ENCODE results near the gene ANKRD31. TPM values are rescaled to one million over a fixed set of nuclear protein-coding genes. Genes with fewer than 3 reads are reported as not detected.
"Not testable (repeated sequence)": the region's sequence is repeated elsewhere in the genome, so short reads cannot be mapped to it uniquely, and the experiment has no call there.

The ANKRD31 gene
- total RNA-seq, 4 donors from 2014 or later: 0.16 TPM; not detected in 3

GRCh38 chr5:75108931-75109596 is 127.6 kb downstream of the ANKRD31 start:
- no peak for TF ChIP-seq EP300 (IDR thresholded peaks at IDR 0.05; ENCODE audit: low read depth)
- no peak for TF ChIP-seq CTCF (IDR thresholded peaks at IDR 0.05)
- no peak for TF ChIP-seq POLR2A (IDR thresholded peaks at IDR 0.05)
- TF ChIP-seq POLR2AphosphoS5 (IDR thresholded peaks at IDR 0.05): no peak
- WGBS, 2 donors (ENCODE audit: low coverage in 1 of 2): 78 to 100% methylated on average over 1 of the region's 1 CpG
- Histone ChIP-seq H3K27me3 (no peaks in the 10 kb centered on the region), H3K4me1 (no peaks in the 10 kb centered on the region), H3K4me3 (no peak overlapping the region), H3K27ac (no peak overlapping the region), H3K9me3 (no peaks in the 10 kb centered on the region), H3K36me3 (no peaks in the 10 kb centered on the region)
- in situ Hi-C loops (cut with MboI; ENCODE audit: low pct_ligation_motif_present in 1 of 4, low pct_unique_long_range_greater_than_20kb in 1 of 4, low sequenced_read_pairs in 3 of 4) (no loop called here), intact Hi-C loops (cut with DNase I; ENCODE audit: low total_unique reads) (no loop called here)
- DNase-seq: no peak

DNA sequence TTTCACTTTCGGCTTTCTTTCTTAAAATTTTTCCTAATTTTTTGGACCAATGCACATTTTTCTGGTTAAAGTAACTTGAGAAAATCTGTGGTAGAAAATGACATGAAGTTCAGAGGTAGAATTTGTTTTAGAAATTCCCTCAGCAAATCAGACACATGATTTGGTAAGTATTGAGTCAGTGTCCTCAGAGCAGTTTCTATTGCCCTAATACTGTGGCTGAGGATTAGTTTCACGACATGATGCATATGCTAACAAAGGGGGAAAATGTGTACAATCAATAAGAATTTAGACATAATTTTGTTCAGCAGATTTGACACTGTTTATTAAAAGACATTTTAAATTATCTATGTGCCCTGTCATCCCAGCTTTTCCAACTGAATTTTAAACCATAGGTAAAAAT is 128.2 kb downstream of the ANKRD31 start:
- Histone ChIP-seq H3K4me3 (no peak overlapping the region), H3K27me3 (no peaks in the 10 kb centered on the region), H3K4me1 (no peaks in the 10 kb centered on the region), H3K9me3 (no peaks in the 10 kb centered on the region), H3K36me3 (no peaks in the 10 kb centered on the region), H3K27ac (no peak overlapping the region)
- intact Hi-C loops (cut with DNase I; ENCODE audit: low total_unique reads) (no loop called here), in situ Hi-C loops (cut with MboI; ENCODE audit: low pct_ligation_motif_present in 1 of 4, low pct_unique_long_range_greater_than_20kb in 1 of 4, low sequenced_read_pairs in 3 of 4) (no loop called here)
- TF ChIP-seq EP300 (IDR thresholded peaks at IDR 0.05; ENCODE audit: low read depth) (no peak), POLR2A (IDR thresholded peaks at IDR 0.05) (no peak), CTCF (IDR thresholded peaks at IDR 0.05) (no peak), POLR2AphosphoS5 (IDR thresholded peaks at IDR 0.05) (no peak)
- no peak for DNase-seq
- 68 to 79% methylated on average over 2 of the region's 2 CpGs for WGBS, 2 donors (ENCODE audit: low coverage in 1 of 2)

- H3K27me3 ChIP-seq; H3K4me1 ChIP-seq; intact Hi-C loops (cut with DNase I; ENCODE audit: low total_unique reads); H3K4me3 ChIP-seq; DNase-seq; H3K9me3 ChIP-seq; H3K27ac ChIP-seq; H3K36me3 ChIP-seq; in situ Hi-C loops (cut with MboI; ENCODE audit: low pct_ligation_motif_present in 1 of 4, low pct_unique_long_range_greater_than_20kb in 1 of 4, low sequenced_read_pairs in 3 of 4): not testable (repeated sequence)
- WGBS, 2 donors (ENCODE audit: low coverage in 1 of 2): 56 to 57% methylated on average over 3 of the region's 3 CpGs
Observed at GRCh38 chr5:75095956-75096355, 140.7 kb downstream of the ANKRD31 start.

DNA sequence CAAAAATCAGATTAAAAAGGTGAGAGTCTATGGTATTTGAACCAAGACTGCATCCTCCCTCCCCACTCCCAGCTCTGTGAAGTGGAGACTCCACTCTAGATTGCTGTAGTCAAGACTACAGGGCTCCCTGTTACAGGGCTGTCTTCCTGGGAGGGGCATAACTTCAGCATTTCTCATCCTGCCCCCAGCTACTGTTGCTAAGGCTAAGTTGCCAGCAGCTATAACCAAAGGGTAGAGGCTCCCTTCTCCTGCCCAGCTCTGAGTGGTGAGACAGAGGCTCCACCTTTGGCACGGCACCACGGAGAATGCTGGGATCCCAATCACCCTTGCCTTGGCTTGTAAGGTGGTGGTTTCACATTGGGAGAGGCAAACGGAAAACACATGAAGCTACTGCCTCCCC is 145.1 kb downstream of the ANKRD31 start:
- no peak for DNase-seq

GRCh38 chr5:75089662-75090061 is 147.0 kb downstream of the ANKRD31 start:
- no peak overlapping the region for H3K4me3 ChIP-seq
- WGBS, 2 donors (ENCODE audit: low coverage in 1 of 2): 81 to 82% methylated on average over 1 of the region's 1 CpG
- intact Hi-C loops (cut with DNase I; ENCODE audit: low total_unique reads) (no loop called here), in situ Hi-C loops (cut with MboI; ENCODE audit: low pct_ligation_motif_present in 1 of 4, low pct_unique_long_range_greater_than_20kb in 1 of 4, low sequenced_read_pairs in 3 of 4) (no loop called here)
- TF ChIP-seq POLR2AphosphoS5 (IDR thresholded peaks at IDR 0.05): no peak
- no peak for TF ChIP-seq POLR2A (IDR thresholded peaks at IDR 0.05)
- no peak for TF ChIP-seq EP300 (IDR thresholded peaks at IDR 0.05; ENCODE audit: low read depth)
- no peak for TF ChIP-seq CTCF (IDR thresholded peaks at IDR 0.05)
- no peak for DNase-seq
- no peaks in the 10 kb centered on the region for H3K36me3 ChIP-seq
- H3K4me1 ChIP-seq: no peaks in the 10 kb centered on the region
- H3K27ac ChIP-seq: no peak overlapping the region
- no peaks in the 10 kb centered on the region for H3K9me3 ChIP-seq
- H3K27me3 ChIP-seq: no peaks in the 10 kb centered on the region

More for the DNA sequence above, 145.1 kb downstream of the ANKRD31 start:
- H3K4me1 ChIP-seq: no peaks in the 10 kb centered on the region
- in situ Hi-C loops (cut with MboI; ENCODE audit: low pct_ligation_motif_present in 1 of 4, low pct_unique_long_range_greater_than_20kb in 1 of 4, low sequenced_read_pairs in 3 of 4): no loop called here
- intact Hi-C loops (cut with DNase I; ENCODE audit: low total_unique reads): no loop called here
- no peak overlapping the region for H3K27ac ChIP-seq
- TF ChIP-seq EP300 (IDR thresholded peaks at IDR 0.05; ENCODE audit: low read depth): no peak
- TF ChIP-seq POLR2AphosphoS5 (IDR thresholded peaks at IDR 0.05): no peak
- 92% methylated on average over 3 of the region's 3 CpGs; no CpG with 5 or more reads in 1 of the 2 donors for WGBS, 2 donors (ENCODE audit: low coverage in 1 of 2)
- no peaks in the 10 kb centered on the region for H3K27me3 ChIP-seq
- no peaks in the 10 kb centered on the region for H3K9me3 ChIP-seq
- no peak overlapping the region for H3K4me3 ChIP-seq
- no peaks in the 10 kb centered on the region for H3K36me3 ChIP-seq
